Measurements from ENCODE around the gene ZNF346. TPM values are rescaled to one million over a fixed set of nuclear protein-coding genes. Genes with fewer than 3 reads are reported as not detected.

Gene ZNF346
- total and polyA plus RNA-seq, 10 of the 15 experiments (the other 5 are each of a cell fraction or from before 2014, with no cell fraction given), result 6.5 to 30.2 (median 24.0) TPM

DNA sequence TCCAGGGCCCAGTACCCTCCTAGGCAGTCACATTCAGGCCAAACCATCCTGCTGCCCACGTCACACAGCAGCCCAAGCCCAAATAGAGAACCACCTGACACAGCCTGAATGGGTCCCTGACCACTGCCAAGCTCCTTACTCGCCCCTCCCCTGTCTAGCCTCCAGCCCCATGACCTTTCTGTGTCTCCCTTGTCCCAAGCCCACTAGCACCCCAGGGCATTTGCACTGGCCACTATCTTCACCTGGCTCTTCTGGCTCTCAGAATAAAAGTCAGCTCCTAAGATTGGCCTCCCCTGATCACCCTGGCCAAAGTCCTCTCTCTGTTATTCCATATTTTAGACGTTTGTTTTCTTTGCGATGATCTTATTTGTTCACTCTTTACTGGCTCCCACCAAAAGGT, 84.7 kb downstream of the ZNF346 start:
- H3K27me3 ChIP-seq (replicated peaks in 1 of 2; ENCODE audit: control insufficient read depth in 2 of 2, insufficient read depth in 2 of 2, low read length in 1 of 2), result no peaks in the 10 kb centered on the region
- ChIA-PET CTCF (interaction anchor here (1.4 kb wide), 1 partner anchor 35 kb away, joined by 4 read pairs; no protein-coding TSS in a partner anchor), POLR2A (no interaction called here), SMC1A (ENCODE audit: uncharacterized antibody, unreplicated experiment) (interaction anchor here (1.2 to 1.5 kb wide), 2 partner anchors 20 to 35 kb away, joined by 3 to 4 read pairs; partner anchors contain the start of gene FGFR4), RAD21 (ENCODE audit: unreplicated experiment) (no interaction called here)
- H2AFZ ChIP-seq (ENCODE audit: control insufficient read depth, low read depth, low read length), result no peak overlapping the region
- intact Hi-C loops (cut with micrococcal nuclease; ENCODE audit: unreplicated experiment) (no loop called here), in situ Hi-C loops (cut with MboI) (no loop called here)
- H3K4me1 ChIP-seq (ENCODE audit: control insufficient read depth, insufficient read depth, low read length), result no peaks in the 10 kb centered on the region
- BruUV-seq (replicated peaks), result no TSS peak
- ATAC-seq, result no peak
- no peaks in the 10 kb centered on the region for H4K20me1 ChIP-seq (ENCODE audit: control insufficient read depth, insufficient read depth)
- no peak overlapping the region for H3K27ac ChIP-seq (ENCODE audit: control insufficient read depth, insufficient read depth)
- no peak overlapping the region for H3K4me3 ChIP-seq
- no peaks in the 10 kb centered on the region for H3K36me3 ChIP-seq (ENCODE audit: control insufficient read depth in 2 of 2, insufficient read depth in 2 of 2, low read length in 1 of 2)
- H3K9me3 ChIP-seq (replicated peaks; ENCODE audit: control insufficient read depth, insufficient read depth, low read length), result no peaks in the 10 kb centered on the region
- no peak for TF ChIP-seq RCOR1 (conservative IDR thresholded peaks at IDR 0.05; ENCODE audit: low read depth, low read length)
- TF ChIP-seq NFXL1 (IDR thresholded peaks at IDR 0.05; ENCODE audit: borderline replicate concordance), result no peak
- no peak for TF ChIP-seq PRDM15 (CRISPR knock-in tag; IDR thresholded peaks at IDR 0.05)
- no peak for TF ChIP-seq ZBED1 (IDR thresholded peaks at IDR 0.05; ENCODE audit: borderline replicate concordance)
- TF ChIP-seq SP1 (IDR thresholded peaks at IDR 0.05; ENCODE audit: low read depth, low read length), result no peak
- no peak for TF ChIP-seq YY1 (IDR thresholded peaks at IDR 0.05; ENCODE audit: low read depth, low read length)
- no peak for TF ChIP-seq DPF2 (IDR thresholded peaks at IDR 0.05)
- no peak for TF ChIP-seq BHLHE40 (IDR thresholded peaks at IDR 0.05; ENCODE audit: borderline replicate concordance in 1 of 2, low read depth in 2 of 2, low read length in 1 of 2)
- no peak for TF ChIP-seq PAX5 (IDR thresholded peaks at IDR 0.05; ENCODE audit: borderline replicate concordance, low read depth, low read length)
- TF ChIP-seq SUZ12 (IDR thresholded peaks at IDR 0.05; ENCODE audit: unreplicated experiment), result no peak
- no peak for TF ChIP-seq ZNF687 (IDR thresholded peaks at IDR 0.05)
- TF ChIP-seq, protein P1, sequence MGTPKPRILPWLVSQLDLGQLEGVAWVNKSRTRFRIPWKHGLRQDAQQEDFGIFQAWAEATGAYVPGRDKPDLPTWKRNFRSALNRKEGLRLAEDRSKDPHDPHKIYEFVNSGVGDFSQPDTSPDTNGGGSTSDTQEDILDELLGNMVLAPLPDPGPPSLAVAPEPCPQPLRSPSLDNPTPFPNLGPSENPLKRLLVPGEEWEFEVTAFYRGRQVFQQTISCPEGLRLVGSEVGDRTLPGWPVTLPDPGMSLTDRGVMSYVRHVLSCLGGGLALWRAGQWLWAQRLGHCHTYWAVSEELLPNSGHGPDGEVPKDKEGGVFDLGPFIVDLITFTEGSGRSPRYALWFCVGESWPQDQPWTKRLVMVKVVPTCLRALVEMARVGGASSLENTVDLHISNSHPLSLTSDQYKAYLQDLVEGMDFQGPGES (IDR thresholded peaks at IDR 0.05), result no peak
- no peak for TF ChIP-seq TCF3 (IDR thresholded peaks at IDR 0.05; ENCODE audit: borderline replicate concordance, insufficient read depth, low read depth, low read length)
- no peak overlapping the region for H3K4me2 ChIP-seq (ENCODE audit: control insufficient read depth, insufficient read depth)
- no peak for FAIRE-seq
- 24% methylated on average over 4 of the region's 4 CpGs for WGBS (ENCODE audit: insufficient coverage, insufficient replicate concordance, low lambda C conversion rate, missing lambda C conversion rate)
- H3K79me2 ChIP-seq (ENCODE audit: control insufficient read depth, insufficient read depth, low read length), result no peaks in the 10 kb centered on the region
- no peak for DNase-seq (ENCODE audit: low read depth, low spot score)
- H3K9ac ChIP-seq (ENCODE audit: control insufficient read depth, insufficient read depth, low read length), result no peak overlapping the region
